GM11168 (cell line): Measurements from ENCODE around the gene NSUN3.

Experiments used
- in situ Hi-C: fragments of 300-500 bp; cut with MboI; formaldehyde crosslinking; loops from one replicate; pipeline ENCODE4 v1.12.0; 2022; ENCODE audit warnings: low sequenced_read_pairs; ENCODE audit not compliant: unreplicated experiment

The NSUN3 gene

GRCh38 chr3:94176988-94177745 is 114.3 kb downstream of the NSUN3 start:
- in situ Hi-C loops = no loop called here
